Fibroblast of the conjunctiva (primary cell): Measurements from ENCODE around the gene PTPRN2.
"Not testable (repeated sequence)": the region's sequence is repeated elsewhere in the genome, so short reads cannot be mapped to it uniquely, and the experiment has no call there.

Experiments
- DNase-seq: peaks from one replicate; pipeline ENCODE4 v3.0.0-alpha.2; 2010; ENCODE audit warnings: low read depth

PTPRN2 gene

DNA sequence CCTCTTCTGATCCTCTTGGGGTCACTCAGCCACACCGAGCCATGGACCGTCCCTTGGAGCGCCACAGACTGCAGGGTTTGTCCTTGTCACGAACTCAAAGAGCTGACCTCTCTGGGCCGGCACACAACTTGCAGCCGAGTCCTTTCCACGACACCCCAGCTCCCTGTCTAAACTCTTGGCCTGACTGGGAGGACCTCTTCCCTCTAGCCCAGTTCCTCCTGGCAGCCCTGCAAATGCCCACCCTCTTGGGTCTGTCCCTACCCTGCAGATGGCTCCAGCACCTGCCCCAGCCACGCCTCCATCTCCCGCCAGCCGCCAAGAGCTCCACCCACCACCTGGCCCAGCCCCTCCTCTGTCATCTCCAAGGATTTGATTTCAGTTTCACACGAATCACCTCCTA, 911.6 kb downstream of the PTPRN2 start:
- no peak for DNase-seq

GRCh38 chr7:157675427-157675927, 912.1 kb downstream of the PTPRN2 start:
- DNase-seq: no peak

DNA sequence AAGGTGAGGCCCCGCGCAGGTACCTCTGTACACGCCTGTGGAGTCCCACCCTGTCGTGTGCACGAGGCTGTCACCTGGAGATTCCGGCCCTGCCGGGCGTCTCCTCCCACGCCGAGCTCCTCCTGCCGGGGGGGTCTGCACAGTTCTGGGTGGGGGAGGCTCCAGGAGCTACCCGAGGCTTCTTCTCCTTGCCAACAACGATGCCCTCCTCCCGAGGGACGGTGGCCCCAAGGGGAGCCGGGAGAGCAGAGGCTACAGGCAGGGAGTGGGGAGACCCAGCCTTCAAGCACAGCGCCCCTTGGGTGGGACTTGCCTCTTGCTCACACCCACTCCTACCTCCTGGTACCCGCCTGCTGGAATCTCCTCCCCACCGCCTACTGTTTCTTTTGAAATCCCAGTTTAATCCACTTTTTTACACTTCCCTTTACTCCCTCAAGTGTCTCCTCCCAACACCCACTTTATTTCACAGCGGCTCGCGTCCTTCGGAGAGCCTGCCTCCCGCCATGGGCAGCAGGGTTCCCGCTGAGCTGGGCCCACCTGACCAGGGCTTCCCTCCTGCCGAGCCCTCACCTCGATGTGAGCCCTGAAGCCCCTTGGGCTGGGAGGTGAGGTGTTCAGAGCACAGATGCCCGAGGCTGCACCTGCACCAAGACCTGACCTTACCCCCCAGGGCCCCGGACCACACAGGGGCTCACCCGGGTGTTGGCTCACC, 912.8 kb downstream of the PTPRN2 start:
- no peak for DNase-seq

DNA sequence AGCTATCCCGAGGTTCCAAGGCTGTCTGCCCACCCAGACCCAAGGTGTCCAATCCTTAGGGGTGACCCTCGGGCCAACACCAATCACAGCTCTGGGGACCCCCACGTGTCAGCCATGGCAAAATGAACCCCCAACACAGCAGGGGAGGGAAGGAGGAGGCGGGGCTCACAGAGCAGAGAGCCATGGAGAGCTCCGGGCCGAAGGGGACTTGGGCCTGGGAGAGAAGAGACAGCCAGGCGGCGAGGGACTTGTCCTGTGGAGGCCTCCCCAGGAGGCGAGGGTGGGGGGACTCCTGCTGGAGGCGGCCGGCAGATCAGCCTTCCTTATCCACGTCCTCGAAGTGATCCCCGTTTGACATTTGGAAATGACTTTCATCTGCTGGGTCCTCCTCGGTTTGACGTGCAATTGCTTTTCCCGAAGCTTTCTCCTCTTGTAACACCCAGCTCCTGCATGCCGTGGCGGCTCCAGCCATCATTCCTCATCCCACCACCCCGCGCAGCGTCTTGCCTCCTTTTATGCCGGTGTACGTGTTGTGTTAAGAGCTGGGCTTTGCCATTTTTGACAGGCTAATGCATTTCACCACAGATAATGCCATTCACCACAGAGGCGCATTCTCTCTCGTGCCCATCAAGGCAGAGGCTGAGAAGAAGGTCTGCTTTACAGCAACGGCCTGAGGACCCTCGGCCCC, 913.5 kb downstream of the PTPRN2 start:
- no peak for DNase-seq

GRCh38 chr7:157673573-157673972, 914.0 kb downstream of the PTPRN2 start:
- DNase-seq: no peak

GRCh38 chr7:157671358-157672255, 916.0 kb downstream of the PTPRN2 start:
- no peak for DNase-seq

DNA sequence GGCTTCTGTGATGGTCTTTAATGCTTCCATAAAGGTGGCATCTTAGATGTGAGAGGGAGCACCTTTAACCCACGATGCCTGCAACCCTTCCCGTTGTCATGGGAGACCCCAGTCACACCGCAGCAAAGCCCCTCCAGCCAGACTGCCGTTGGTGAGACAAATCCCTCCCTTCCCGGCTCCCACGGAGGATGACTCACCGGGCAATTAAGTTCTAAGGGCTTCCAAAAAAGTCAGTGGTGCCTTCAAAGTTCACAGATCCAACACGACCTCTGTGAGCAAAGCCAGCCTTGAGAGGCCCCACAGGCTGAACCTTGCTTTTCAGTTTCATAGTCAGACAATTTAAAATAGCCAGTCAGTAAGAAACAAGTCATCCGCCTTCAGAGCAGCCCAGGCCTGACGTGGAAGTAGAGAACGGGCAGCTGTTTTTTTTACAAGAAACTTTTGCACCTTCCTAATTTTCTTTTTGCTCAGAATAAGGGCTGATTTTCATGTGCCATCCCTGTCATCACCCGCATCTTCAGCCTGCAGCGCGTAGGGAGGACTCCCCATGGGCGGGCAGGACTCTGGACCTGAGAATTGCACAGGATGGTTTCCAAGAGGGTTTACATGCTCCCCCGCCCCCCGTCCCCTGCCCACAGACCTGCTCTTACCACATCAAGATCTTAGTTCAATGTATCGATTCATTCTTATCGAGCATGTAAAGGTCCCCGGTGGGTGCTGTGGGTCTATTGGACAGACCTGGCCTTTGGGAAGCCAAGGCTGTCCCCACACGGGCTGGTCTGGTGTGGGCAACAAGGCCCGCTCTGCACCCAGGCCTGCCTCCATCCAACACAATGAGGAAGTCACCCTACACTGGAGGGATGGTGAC, 916.9 kb downstream of the PTPRN2 start:
- DNase-seq: no peak

DNA sequence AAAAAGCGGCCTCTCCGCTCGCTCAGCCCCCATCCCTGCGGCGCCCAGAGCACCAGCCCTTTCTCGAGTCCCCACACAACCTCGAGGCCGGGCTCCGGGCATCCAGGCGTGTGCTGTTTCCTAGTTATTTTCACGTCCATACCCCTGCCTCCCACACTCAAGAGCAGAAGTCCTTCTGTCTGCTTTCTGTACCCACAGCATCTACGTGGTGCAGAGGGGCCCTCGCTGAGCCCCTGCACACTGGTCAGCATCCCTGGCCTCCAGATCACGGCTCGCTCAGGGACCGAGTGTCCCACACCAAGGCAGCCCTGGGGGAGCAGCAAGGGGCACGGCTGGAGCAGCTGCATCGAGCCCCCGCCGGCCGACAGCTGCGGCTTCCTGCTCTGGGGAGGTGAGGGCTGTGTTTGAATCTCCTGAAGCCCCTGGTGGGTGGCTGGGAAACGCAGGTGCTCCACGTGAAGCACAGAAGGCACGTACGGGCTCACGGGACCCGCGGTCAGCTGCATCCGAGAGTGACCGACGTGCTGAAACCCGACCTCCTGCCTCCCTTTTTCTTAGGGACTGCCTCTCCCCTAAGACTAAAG, 917.8 kb downstream of the PTPRN2 start:
- DNase-seq: no peak

- DNase-seq: no peak
These were observed 918.5 kb downstream of the PTPRN2 start for GRCh38 chr7:157668884-157669767.

- DNase-seq: no peak
These were observed 919.3 kb downstream of the PTPRN2 start for GRCh38 chr7:157668221-157668883.

DNA sequence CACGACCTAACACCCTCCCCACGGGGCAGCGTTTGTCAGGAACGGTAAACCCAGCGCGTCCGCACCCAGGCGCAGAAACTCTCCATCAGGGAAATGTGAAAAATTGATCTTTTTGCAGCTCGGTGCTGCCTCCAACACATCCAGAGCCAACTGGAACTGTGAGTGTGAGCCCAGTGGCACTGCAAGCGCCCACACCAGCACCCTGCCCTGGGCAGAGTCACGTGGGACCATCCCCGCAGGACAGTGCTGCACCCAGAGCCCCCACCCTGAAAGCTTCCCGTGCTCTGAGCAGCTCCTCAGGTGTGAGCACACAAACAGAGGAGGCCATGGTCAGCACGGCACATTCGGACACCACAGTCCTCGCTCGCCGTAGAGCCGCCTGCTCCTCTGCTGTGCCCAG, 919.9 kb downstream of the PTPRN2 start:
- DNase-seq: no peak

DNA sequence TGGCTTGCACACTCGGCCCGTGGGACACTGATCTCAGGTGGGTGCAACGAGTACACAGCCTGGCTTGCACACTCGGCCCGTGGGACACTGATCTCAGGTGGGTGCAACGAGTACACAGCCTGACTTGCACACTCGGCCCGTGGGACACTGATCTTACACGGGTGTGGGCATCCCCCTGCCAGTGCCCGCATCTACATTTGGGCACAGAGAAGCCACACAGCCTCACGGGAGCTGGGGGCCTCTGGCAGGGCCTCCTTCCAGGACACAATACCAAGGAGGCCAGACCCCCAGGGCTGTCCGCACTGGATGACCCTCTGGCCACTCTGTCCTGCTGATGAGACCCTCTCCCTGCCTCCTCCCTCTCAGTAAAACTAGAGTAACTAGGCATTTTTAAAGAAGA, 920.4 kb downstream of the PTPRN2 start:
- DNase-seq: no peak

GRCh38 chr7:157666530-157667040, 921.0 kb downstream of the PTPRN2 start:
- DNase-seq: no peak

DNA sequence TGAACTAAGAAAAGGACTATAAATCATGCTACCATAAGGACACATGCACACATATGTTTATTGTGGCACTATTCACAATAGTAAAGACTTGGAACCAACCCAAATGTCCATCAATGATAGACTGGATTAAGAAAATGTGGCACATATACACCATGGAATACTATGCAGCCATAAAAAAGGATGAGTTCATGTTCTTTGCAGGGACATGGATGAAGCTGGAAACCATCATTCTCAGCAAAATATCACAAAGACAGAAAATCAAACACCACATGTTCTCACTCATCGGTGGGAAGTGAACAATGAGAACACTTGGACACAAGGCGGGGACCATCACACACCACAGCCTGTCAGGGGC, 922.0 kb downstream of the PTPRN2 start:
- not testable (repeated sequence) for DNase-seq

GRCh38 chr7:157664871-157665633, 922.6 kb downstream of the PTPRN2 start:
- no peak for DNase-seq

DNA sequence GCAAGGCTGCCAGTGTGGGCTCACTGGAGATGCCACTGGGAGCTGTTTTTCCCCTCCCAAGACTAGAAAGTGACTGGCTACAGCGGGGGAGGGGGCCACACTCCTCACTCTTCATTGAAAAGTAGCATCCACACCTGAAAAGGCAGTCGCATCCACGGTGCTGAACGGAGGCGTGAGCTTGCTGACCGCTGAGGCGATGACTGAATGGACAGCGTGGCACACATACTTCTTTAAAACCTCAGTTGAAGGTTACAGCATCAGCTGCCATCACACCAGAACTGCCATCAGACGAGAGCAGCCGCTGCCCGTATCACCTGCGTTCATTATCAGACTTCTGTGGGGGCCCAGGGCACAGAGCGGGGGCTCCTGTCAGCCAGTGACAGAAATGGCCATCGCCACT, 923.6 kb downstream of the PTPRN2 start:
- no peak for DNase-seq

- DNase-seq: no peak
These were observed 924.5 kb downstream of the PTPRN2 start for GRCh38 chr7:157662981-157663716.
